CD4-positive, alpha-beta T cell treated with Interleukin-1 beta for 1 hour (primary cell): Measurements from ENCODE around the gene DENND1A.

Source experiments
- DNase-seq, 2 donors: peaks; one replicate each; pipeline ENCODE4 v3.0.0-alpha.2; 2020 to 2022

The DENND1A gene

DNA sequence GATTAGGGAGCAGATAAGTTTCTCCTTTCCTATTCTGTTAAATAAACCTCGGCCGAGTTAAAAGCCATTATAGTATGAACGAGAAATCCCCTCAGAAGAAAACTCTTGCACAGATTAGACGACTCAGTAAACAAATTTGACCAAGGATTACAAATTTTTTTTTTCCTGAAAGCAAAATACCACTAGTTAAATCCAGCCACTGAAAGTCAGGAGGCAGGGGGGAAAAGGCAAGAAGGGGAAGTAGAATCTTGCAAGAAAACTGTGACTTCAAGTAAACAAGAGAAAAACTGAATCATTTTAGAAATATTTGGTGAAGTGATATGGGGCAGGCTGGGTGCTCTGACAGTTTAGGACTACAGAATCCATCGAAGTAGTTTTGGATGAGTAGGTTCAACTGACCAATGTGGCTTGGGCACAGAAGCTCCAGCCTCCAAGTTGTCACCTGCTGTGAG lies 251.0 kb downstream of the DENND1A start:
- DNase-seq = no peak

- DNase-seq = no peak
Observed at GRCh38 chr9:123678038-123678877, 251.7 kb downstream of the DENND1A start.

DNA sequence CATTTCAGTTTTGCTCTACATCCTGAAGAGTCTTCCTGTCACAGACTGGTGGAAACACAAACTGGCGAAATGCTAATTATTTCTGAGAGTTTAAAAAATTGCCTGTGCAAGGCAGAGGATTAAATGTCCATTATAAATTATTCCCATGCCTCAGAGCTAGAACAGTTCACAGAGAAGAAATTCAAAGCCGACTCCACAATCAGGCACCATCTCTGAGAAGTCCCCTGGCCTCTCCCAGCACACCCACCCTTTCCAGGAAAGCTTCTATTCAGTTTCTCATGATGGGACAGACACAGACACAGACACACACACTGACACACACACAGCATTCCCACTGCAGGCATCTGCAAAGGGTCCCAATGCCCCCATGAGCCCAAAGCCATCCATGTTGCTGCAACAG lies 253.1 kb downstream of the DENND1A start:
- no peak for DNase-seq

GRCh38 chr9:123669346-123669745 lies 260.6 kb downstream of the DENND1A start:
- no peak for DNase-seq

GRCh38 chr9:123663529-123663928 lies 266.4 kb downstream of the DENND1A start:
- DNase-seq = no peak

- DNase-seq = peak in 1 of 2 donors; percentile 11
Observed at GRCh38 chr9:123662057-123662776, 267.7 kb downstream of the DENND1A start.

DNA sequence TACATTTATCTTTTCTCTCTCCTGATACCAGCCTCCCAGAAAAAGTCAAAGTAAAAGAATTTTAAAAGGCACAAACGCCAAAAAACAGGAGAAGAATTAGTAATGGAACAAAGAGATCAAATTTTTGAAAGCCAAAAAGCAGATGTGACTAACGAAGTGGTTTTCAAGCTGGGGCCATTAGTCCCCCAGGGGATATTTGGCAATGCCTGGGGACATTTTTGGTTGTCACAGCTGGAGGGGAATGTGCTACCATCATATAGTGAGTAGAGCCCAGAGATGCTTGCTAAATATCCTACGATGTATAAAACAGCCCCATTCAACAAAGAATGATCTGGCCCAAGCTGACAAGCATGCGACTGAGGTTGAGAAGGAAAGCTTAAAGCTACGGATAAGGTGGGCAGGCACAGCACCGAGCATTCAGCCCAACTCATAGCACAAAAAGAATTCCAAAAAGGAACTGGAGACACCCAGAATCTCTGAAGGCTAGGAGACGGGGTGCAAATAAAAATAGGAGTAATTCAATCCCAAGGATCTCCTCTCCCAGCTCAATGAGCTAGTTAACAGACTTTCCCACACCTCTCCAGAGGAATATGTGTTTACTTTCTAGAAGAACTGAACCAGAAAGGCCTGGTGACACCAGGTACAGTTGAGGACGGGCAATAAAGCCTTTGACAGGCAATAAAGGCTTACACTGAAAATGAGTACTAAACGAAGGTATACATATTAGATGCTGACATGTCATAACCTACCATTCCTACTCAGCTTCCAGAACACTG lies 269.0 kb downstream of the DENND1A start:
- DNase-seq = no peak

DNA sequence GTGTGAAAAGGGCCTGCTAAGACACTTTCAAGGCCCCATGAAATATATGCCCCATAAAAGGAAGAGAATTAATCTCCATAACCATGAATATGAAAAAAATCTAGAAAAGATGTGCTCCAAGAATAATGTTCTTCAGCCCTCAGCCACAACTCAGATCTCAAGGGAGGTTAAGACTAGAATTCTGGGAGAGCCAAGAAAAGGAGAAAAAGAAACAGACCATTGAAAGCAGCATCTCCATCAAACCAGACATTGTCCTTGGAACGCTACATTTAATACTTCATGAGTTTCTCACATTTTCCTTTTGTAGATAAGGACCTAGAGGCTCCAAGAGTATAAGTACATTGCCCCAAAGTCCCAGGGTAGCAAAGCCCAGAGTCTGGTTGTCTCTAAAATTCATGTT lies 270.6 kb downstream of the DENND1A start:
- DNase-seq = no peak

DNA sequence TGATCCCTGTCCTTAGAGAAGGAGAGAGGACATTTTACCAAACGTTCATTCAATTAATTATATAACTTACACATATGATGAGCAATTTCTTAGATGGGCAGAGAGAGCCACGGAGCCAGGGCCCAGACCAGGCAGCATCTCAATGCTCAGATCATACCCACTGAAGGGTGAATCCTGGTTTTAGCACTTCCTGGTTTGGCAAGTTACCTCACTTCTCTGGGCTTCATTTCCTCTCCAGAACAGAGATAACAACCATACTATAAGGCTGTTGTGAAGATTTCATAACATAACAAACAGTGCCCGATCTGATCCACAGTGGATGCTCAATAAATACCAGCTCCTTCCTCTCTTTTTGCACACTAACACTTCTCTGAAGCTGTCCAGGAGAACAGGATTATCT lies 271.1 kb downstream of the DENND1A start:
- peak in 1 of 2 donors; percentile 11 for DNase-seq

DNA sequence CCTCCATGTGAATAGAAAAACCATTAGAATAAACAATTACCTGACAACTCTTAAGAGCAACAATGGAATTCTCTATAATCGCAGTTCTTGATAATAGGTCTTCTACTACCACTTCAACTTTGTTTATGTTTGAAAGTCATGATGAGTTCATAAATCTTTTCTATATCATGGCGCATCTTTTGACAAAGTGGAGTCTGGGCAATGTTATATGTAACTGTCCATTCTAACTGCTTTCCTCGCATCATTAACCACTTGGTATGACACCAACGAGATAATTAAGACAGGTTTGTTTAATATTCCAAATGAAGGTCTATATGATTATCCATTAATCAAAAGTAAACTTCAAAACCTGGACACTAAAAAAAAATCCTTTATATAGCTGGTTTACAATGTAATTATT lies 272.0 kb downstream of the DENND1A start:
- no peak for DNase-seq

- no peak for DNase-seq
Observed at GRCh38 chr9:123657099-123657498, 272.8 kb downstream of the DENND1A start.

- DNase-seq = no peak
Observed at GRCh38 chr9:123656565-123656964, 273.4 kb downstream of the DENND1A start.

GRCh38 chr9:123655681-123656423 lies 274.1 kb downstream of the DENND1A start:
- no peak for DNase-seq

DNA sequence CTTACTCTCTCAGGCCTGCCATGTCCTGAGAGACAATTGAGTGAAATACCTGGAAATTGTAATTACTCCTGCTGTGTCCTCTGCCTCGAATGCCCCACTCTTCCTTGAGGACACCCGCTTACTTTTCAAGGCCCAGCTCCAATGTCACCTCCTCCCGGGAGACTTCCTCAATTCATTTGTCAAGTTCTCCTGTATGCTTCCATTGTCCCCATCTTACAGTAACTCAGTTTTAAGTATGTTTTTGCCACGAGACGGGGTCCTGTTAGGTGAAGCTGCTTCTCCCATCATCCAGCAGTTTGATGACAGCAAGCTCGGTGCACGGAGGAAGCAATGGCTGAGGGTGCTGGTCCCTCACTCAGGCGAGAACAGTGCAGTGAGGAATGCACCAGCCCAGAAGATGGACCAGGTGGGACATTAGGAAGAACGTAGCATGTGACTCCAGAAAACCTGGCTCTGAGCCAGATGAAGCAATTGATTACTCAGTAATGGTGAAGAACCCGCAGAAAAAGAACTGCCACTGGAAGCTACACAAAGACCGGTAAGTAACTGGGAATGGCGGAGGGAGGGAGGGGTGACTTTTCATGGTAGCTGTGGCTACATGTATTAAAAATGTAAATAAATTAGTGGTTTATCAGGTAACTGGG lies 274.8 kb downstream of the DENND1A start:
- no peak for DNase-seq

- DNase-seq = no peak
Observed at GRCh38 chr9:123654218-123654993, 275.5 kb downstream of the DENND1A start.

GRCh38 chr9:123652416-123652815 lies 277.5 kb downstream of the DENND1A start:
- DNase-seq = no peak

DNA sequence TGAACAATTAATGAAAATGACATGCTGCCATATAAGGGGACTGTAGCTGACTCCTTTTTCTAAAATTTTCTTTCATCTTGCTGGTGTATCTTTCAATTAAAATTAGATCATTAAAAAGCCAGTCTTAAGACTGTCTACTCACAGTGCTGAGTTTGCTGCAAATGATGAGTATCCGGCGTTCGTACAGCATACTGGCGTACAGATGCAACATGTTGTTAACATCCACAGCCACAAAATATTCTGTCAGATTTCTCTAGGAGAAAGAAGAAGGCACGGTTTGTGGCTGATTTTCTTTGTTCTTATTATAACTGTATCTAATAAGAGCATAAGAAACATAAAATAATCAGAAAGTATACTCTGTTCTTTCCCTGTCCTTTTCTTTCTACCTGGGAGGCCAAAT lies 278.1 kb downstream of the DENND1A start:
- no peak for DNase-seq

DNA sequence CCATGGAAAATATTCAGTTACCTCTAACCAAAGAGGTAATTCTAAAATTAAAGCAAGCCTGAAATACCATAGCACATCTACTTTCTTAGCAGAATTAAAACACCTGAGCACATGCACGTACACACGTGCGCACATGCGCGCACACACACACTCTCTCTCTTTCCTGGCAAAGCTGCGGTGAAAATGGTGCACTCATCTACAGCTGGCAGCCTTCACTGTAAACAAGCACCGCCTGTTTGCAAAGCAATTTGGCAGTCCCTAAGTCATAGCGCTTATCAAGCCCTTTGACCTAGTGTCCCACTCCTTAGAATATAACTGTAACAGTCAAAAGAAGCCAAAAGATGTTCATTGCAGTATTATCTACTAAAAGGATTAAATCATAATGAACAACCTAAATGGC lies 278.7 kb downstream of the DENND1A start:
- DNase-seq = no peak

DNA sequence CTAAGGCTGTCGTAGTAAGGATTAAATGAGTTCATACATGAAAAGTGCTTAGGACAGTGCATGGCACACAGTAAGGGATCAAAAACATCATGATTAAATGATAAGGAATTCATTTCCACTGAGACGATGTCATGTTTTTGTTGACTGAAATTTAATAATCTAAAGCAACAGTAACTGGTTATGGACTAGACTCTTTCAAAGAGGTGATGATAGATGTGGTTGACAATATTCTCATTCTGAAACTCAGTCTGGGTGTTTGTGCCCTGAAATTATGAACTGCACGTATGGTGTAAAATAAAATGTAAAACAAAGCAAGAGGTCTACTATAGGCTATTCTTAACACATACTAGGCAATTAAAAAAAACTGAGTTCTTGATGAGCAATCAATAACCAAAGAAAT lies 280.0 kb downstream of the DENND1A start:
- no peak for DNase-seq

- no peak for DNase-seq
Observed at GRCh38 chr9:123647145-123647544, 282.8 kb downstream of the DENND1A start.

GRCh38 chr9:123645762-123646161 lies 284.2 kb downstream of the DENND1A start:
- no peak for DNase-seq
